Endodermal cell (in vitro differentiated cells): ENCODE measurements around the gene NAV1. TPM values are rescaled to one million over a fixed set of nuclear protein-coding genes. Genes with fewer than 3 reads are reported as not detected.

Experiments used
- DNase-seq: peaks from one replicate; pipeline ENCODE4 v3.0.0-alpha.2; 2017
- H3K27ac ChIP-seq: 2 replicates; pipeline ENCODE4 v1.5.1; 2013; ENCODE audit warnings: mild to moderate bottlenecking, low read depth, low read length, moderate library complexity
- H3K27me3 ChIP-seq: 2 replicates; pipeline ENCODE4 v1.6.1; 2013; ENCODE audit warnings: mild to moderate bottlenecking, low read length, moderate library complexity; ENCODE audit not compliant: insufficient read depth, control insufficient read depth, poor library complexity, severe bottlenecking
- H3K36me3 ChIP-seq: 2 replicates; pipeline ENCODE4 v1.7.0; 2013; ENCODE audit warnings: mild to moderate bottlenecking, low read length, moderate library complexity; ENCODE audit not compliant: control insufficient read depth, insufficient read depth
- H3K4me1 ChIP-seq: one replicate; pipeline ENCODE4 v1.7.0; 2013; ENCODE audit warnings: low read length; ENCODE audit not compliant: control insufficient read depth, insufficient read depth
- H3K4me3 ChIP-seq: 2 replicates; pipeline ENCODE4 v1.5.1; 2013; ENCODE audit warnings: mild to moderate bottlenecking, low read length, moderate library complexity
- H3K9ac ChIP-seq: 2 replicates; pipeline ENCODE4 v1.6.1; 2013; ENCODE audit warnings: mild to moderate bottlenecking, low read length, moderate library complexity; ENCODE audit not compliant: poor library complexity, severe bottlenecking; ENCODE audit errors: extremely low read depth
- H3K9me3 ChIP-seq: 2 replicates; pipeline ENCODE4 v1.6.1; 2013; ENCODE audit warnings: mild to moderate bottlenecking, low read length, moderate library complexity; ENCODE audit not compliant: control insufficient read depth
- H3K27ac Mint-ChIP-seq: 2 replicates; pipeline ENCODE4 v1.8.0; 2020; ENCODE audit warnings: mixed read lengths
- H3K27me3 Mint-ChIP-seq: 2 replicates; pipeline ENCODE4 v1.8.0; 2021; ENCODE audit warnings: mild to moderate bottlenecking, mixed read lengths; ENCODE audit not compliant: insufficient read depth
- H3K36me3 Mint-ChIP-seq: 2 replicates; pipeline ENCODE4 v1.8.0; 2020; ENCODE audit warnings: low read depth, mixed read lengths
- H3K4me1 Mint-ChIP-seq: 2 replicates; pipeline ENCODE4 v1.8.0; 2020; ENCODE audit warnings: mixed read lengths
- H3K4me3 Mint-ChIP-seq: 2 replicates; pipeline ENCODE4 v1.8.0; 2020; ENCODE audit warnings: mild to moderate bottlenecking, moderate library complexity, mixed read lengths
- H3K9me3 Mint-ChIP-seq: 2 replicates; pipeline ENCODE4 v1.8.0; 2020; ENCODE audit warnings: mild to moderate bottlenecking, mixed read lengths
- WGBS, 2 experiments: methylation state at CpG; one replicate each; pipeline versions ENCODE4 v1.1.5 to v1.1.7; 2013; ENCODE audit warnings: missing lambda C conversion rate in 2 of 2, mixed read lengths in 1 of 2; ENCODE audit not compliant: insufficient coverage in 1 of 2, insufficient read length in 1 of 2; 5-methylcytosine and 5-hydroxymethylcytosine counted together
- total RNA-seq, 2 donors: library from RNA; stranded (reverse); fragmentation: NEBNext Ultra II Directional in 1 of 2; extraction: Animal tissue kit (Norgen Biotek cat#: 25700) in 1 of 2; gene quantifications; 2 replicates in 1 of 2; 3 replicates in 1 of 2; pipeline ENCODE4 v1.2.1, GENCODE V29; 2021
- TF ChIP-seq, protein P1 (sequence below): fragments of 200-600 bp; sonication (generic); conservative IDR thresholded peaks from 2 replicates; pipeline ENCODE4 v1.5.0; 2021; ENCODE audit warnings: antibody characterized with exemption, mild to moderate bottlenecking

Gene NAV1
- total RNA-seq, 2 donors from 2014 or later: 42.2 to 62.5 TPM

DNA sequence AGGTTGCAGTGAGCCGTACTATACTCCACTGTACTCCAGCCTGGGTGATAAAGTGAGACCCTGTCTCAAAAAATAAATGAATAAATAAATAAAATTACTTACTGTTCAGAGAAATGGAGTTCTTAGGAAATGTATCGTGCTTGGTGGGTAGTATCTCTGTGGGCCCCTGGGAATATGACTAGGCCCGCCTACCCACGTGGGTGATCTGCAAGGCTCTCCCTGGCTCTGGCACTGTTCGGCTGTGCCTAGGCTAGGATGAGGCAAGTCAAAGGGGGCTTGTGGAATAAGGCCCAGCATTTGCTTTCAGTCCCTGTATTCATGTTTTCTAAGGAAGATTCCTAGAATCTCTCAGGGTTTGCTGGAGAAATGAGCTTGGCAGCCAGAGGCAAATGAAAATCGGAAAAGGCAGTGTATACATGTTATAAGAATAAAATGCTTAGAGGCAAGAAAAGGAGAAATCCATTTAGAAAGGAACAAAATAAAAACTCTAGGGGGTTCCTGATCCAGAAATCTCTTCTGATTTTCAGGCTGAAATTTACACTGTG is 27.5 kb upstream of the NAV1 start:
- no peaks in the 10 kb centered on the region for H3K9me3 Mint-ChIP-seq
- Histone ChIP-seq H3K27ac (no peak overlapping the region), H3K36me3 (no peaks in the 10 kb centered on the region), H3K4me3 (no peak overlapping the region), H3K9ac (no peak overlapping the region), H3K9me3 (no peaks in the 10 kb centered on the region), H3K27me3 (no peaks in the 10 kb centered on the region), H3K4me1 (peaks cover 28% of the 10 kb centered on the region)
- H3K27me3 Mint-ChIP-seq: peaks cover 29% of the 10 kb centered on the region
- WGBS, 2 experiments: 75 to 90% methylated on average over 1 to 6 of the region's 6 CpGs
- TF ChIP-seq, protein P1, sequence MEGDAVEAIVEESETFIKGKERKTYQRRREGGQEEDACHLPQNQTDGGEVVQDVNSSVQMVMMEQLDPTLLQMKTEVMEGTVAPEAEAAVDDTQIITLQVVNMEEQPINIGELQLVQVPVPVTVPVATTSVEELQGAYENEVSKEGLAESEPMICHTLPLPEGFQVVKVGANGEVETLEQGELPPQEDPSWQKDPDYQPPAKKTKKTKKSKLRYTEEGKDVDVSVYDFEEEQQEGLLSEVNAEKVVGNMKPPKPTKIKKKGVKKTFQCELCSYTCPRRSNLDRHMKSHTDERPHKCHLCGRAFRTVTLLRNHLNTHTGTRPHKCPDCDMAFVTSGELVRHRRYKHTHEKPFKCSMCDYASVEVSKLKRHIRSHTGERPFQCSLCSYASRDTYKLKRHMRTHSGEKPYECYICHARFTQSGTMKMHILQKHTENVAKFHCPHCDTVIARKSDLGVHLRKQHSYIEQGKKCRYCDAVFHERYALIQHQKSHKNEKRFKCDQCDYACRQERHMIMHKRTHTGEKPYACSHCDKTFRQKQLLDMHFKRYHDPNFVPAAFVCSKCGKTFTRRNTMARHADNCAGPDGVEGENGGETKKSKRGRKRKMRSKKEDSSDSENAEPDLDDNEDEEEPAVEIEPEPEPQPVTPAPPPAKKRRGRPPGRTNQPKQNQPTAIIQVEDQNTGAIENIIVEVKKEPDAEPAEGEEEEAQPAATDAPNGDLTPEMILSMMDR: no peak
- DNase-seq: no peak
- H3K27ac Mint-ChIP-seq: peak overlapping the region; percentile 89
- H3K36me3 Mint-ChIP-seq: no peaks in the 10 kb centered on the region
- H3K4me3 Mint-ChIP-seq: no peak overlapping the region
- H3K4me1 Mint-ChIP-seq: peaks cover 37% of the 10 kb centered on the region

DNA sequence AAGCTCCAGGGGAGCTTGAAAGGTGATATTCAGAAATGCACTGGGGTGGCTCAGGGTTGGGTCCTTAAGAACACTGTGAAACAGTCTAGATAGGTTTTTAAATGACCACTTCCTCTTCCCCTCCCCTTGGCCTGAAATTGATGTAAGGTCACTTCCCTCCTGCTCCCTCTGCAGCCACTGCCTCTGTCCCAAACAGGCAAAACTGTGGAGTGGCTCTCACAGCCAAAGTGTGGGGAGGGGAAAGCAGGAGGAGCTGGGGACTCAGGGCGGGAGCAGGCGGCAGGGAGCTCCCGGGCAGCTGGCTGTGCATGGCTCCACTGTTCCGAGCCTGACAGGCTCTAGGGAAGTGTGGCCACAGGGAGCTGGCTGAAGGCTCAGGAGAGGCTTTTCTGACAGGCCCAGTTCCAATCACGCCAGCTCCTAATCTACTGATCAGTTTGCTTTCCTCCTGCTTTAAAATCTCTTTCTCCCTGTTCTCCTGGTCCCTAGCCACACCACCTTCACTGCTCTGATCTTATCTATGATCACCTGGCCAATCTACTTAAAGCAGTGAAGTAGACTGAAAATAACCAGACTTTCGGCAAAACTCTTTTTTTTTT is 26.9 kb upstream of the NAV1 start:
- peak overlapping the region; percentile 89 for H3K27ac Mint-ChIP-seq
- H3K36me3 Mint-ChIP-seq: no peaks in the 10 kb centered on the region
- Histone ChIP-seq H3K27ac (no peak overlapping the region), H3K4me3 (no peak overlapping the region), H3K9me3 (no peaks in the 10 kb centered on the region), H3K27me3 (no peaks in the 10 kb centered on the region), H3K36me3 (no peaks in the 10 kb centered on the region), H3K9ac (no peak overlapping the region), H3K4me1 (peaks cover 28% of the 10 kb centered on the region)
- no peaks in the 10 kb centered on the region for H3K9me3 Mint-ChIP-seq
- DNase-seq: peak; percentile 89
- WGBS, 2 experiments: 8 to 29% methylated on average over 4 to 6 of the region's 6 CpGs
- H3K27me3 Mint-ChIP-seq: peaks cover 26% of the 10 kb centered on the region
- TF ChIP-seq, protein P1: no peak
- peaks cover 35% of the 10 kb centered on the region for H3K4me1 Mint-ChIP-seq
- peak overlapping the region; percentile 20 for H3K4me3 Mint-ChIP-seq

DNA sequence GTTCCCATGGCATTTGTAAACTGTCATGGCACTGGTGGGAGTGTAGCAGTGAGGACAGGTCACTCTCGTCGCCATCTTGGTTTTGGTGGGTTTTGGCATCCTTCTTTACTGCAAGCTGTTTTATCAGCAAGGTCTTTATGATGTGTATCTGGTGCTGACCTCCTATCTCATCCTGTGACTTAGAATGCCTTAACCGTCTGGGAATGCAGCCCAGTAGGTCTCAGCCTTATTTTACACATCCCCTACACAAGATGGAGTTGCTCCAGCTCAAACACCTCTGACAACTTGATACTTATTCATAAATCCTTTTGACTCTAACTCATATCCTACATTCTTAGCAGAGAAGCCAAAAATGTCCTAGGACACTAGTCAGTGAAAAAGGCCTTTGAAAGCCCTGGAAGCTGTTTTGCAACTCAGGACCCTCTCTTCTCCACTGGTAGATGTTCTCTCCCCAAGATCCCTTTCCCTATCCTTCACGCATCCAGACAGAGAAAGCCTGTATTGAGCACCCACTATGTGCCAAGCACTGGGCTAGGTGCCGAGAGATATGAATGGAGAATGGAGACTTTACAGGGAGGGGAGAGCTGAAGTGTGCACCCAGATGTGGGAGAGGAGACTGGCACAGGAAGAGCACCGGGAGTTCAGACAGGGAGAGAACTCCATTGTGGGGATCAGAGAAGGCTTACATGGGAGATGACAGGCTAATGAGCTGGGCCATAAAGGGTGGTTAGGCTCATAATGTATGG is 25.3 kb upstream of the NAV1 start:
- Mint-ChIP-seq H3K27me3 (peaks cover 11% of the 10 kb centered on the region), H3K4me3 (no peak overlapping the region), H3K27ac (peak overlapping the region; percentile 78), H3K4me1 (peaks cover 35% of the 10 kb centered on the region), H3K36me3 (no peaks in the 10 kb centered on the region), H3K9me3 (no peaks in the 10 kb centered on the region)
- no peak overlapping the region for H3K4me3 ChIP-seq
- 89 to 91% methylated on average over 3 to 6 of the region's 6 CpGs for WGBS, 2 experiments
- no peak overlapping the region for H3K27ac ChIP-seq
- no peaks in the 10 kb centered on the region for H3K9me3 ChIP-seq
- TF ChIP-seq, protein P1: no peak
- DNase-seq: no peak
- no peaks in the 10 kb centered on the region for H3K27me3 ChIP-seq
- H3K9ac ChIP-seq: peak overlapping the region; percentile 47
- peaks cover 28% of the 10 kb centered on the region for H3K4me1 ChIP-seq
- H3K36me3 ChIP-seq: no peaks in the 10 kb centered on the region
